NCI-H2081 treated with DMSO at 0.1 percent for 48 hours (cell line): ENCODE measurements around the gene PPHLN1.

Source experiments
- DNase-seq: peaks from one replicate; lab custom pipeline; 2025; lab: John Stamatoyannopoulos, UW

PPHLN1 gene

DNA sequence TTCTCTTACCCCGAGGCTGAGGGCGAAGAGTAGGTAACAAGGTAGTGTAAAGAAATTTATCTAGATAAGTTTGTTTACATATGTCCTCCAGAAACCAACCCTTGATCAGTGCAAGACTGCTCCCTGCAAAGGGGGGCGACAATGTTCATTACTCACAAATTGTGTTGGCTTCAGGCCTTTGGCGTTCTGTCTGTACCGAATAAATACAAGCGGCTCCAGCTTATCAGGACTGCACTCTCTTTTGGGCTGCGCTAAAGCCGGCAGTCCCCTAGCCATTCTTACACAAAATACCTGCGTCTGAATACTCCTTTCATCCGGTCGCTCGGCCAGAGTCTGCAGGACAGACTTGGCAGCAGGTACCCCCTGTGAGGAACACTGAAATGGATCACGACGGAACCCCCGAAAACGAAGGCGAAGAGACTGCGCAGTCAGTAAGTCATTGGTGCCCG is 116.4 kb downstream of the PPHLN1 start:
- no peak for DNase-seq

DNA sequence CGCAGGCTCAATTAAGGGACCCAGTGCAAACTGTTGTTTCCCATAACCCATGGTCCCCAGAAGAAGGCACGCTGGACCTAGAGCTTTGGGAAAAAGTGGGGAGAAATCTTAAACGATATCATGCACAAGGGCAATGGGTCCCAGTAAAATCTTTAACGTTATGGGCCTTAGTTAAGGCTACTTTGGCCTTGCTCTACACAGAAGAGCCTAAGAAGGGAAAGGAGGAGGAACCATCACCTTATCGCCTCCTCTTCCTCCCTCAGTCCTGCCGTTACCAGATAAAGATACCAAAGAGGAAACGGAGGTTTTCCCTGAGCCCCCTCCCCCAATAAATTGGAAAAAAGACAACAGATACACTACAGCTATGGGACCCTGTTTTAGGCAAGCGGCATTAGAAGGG is 116.9 kb downstream of the PPHLN1 start:
- DNase-seq, result no peak

DNA sequence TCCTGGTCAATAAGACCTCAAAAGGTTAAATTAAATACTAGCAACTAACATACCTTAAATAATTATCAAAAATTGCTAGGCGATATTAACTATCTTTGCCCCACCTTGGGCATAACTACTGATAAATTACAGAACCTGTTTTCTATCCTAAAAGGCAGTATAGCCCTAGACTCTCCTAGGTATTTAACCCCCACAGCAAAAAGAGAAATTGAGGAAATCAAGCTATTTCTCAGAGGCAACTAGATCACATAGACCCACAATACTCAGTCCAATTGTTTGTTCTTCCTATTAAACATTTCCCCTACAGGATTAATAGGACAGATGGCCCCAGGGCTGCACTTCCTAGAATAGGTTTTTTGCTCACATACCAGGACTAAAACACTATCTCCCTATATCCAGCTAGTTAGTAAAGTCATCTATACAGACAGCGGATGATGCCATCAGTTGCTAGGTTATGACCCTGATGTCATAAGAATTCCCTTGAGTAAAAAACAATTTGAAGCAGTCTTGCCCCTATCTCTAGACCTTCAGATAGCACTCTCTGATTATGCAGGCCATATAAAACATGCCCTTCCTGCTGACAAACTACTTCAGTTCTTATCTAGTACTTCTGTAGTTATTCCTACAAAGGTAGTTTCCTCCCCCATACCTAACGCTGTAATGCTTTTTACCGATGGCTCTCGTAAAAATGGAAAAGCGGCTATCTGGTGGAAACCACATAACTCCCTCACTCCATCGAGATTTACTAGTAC is 118.4 kb downstream of the PPHLN1 start:
- DNase-seq, result no peak

DNA sequence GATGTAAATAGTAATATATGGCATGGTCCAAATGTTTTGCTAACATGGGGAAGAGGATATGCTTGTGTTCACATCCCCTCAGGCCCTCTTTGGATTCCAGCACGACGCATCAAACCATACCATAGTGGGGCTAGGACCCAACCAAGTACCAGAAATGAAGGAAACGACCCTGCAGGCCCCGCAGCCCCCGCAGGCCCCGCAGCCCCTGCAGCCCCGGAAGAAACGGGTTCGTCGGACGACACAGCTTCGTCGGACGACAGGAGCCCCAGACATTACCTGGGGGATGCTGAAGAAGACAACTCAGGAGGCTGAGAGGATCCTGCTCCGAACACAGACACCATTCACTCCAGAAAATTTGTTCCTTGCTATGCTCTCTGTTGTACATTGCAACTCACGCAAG is 119.9 kb downstream of the PPHLN1 start:
- no peak for DNase-seq

DNA sequence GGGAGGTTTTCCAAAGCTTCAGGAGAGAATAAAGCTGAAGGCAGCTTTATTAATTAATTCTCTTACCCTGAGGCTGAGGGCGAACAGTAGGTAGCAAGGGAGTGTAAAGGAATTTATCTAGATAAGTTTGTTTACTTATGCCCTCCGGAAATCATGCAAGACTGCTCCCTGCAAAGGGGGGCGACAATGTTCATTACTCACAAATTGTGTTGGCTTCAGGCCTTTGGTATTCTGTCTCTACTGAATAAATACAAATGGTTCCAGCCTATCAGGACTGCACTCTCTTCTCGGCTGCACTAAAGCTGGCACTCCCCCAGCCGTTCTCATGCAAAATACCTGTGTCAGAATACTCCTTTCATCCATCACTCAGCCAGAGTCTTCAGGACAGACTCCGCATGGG is 120.8 kb downstream of the PPHLN1 start:
- no peak for DNase-seq

DNA sequence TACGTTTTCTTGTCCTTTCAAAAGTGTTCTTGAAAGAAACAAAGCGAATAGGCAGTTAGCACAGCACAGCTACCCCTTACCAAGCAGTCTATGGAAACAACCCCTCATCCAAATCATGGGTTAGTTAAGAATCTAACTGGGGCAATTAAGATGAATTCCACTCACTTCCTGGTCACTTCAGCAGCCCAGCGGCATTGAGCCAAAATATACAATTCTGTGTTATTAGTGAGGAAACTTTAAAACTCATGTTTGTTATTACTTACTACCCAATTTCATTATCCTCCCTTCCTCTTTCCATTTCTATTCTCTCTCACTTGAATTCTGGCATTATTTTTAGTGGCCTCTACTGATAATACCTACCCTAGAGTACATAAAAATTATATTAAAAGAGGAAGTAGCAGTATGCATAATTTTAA is 121.4 kb downstream of the PPHLN1 start:
- no peak for DNase-seq

DNA sequence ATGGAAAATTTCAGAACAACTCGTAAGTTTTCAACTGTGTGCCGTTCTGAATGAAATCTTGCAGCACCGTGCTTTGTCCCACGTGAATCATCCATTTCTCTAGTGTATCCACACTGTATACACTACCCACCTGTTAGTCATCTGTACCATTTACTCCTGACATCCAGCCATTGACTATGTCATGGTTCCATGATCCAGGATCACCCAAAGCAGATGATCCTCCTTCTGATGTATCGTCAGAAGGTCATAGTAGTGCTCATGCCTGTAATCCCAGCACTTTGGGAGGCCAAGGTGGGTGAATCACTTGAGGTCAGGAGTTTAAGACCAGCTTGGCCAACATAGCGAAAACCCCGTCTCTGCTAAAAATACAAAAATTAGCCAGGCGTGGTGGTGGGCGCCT is 122.9 kb downstream of the PPHLN1 start:
- DNase-seq, result no peak

DNA sequence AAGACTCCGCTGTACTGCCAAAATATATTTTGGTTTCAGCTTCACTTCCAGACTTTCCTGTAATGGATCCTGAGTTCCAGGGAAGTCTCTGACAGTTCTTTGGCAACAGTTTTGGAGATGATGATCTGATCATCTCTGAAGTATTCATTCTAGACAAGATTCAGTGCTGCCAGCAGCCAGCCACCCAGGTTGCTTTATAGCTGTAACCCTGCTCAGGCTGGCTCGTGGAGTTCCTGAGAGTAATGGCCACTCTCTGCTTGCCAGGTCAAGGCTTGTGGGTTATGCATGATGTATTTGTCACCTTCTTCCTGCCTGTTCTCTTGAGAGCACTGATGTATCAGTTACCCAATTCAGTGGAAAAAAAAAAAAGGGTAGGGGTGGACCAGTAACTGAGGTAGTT is 124.3 kb downstream of the PPHLN1 start:
- DNase-seq, result no peak

DNA sequence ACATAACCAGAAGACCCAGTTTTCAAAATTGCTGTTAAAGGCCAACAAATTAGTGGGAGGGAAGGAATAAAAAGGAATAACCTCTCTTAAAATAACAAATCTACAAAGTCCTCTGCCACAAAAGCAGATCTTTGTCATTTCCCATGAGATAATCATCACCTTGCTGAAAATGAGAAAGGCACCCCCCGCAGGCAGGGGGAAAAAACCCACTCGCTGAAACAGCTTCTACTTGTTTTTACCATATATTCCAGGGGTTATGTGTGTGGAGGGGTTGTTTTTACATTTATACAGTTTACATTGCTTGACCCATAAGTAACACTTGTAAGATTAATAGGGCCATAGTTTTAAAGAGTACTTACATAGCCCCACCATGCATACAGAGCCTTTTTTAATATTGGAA is 132.6 kb downstream of the PPHLN1 start:
- DNase-seq, result no peak

DNA sequence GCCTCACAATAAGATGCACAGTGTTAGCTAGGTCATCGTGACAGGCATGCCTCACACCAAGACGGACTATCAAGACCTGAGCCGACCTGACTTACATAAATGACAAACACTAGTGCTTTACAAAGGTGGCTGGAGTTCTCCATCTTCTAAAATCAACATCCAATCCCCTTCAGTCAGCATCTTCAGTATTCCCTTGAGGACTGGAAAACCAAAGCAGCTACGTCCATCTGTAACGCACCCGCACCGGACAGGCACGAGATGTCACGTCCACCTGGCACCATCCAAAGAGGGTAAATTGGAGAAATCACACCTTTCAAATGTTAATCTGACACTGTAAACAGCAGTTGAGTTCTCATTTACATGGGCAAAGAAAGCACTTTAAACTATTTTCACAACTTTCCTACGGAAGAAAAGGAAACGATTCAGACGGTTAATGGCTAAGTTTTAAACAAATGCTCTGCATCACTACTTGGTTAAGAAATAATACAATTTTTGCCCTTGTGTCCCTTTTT is 133.4 kb downstream of the PPHLN1 start:
- no peak for DNase-seq

DNA sequence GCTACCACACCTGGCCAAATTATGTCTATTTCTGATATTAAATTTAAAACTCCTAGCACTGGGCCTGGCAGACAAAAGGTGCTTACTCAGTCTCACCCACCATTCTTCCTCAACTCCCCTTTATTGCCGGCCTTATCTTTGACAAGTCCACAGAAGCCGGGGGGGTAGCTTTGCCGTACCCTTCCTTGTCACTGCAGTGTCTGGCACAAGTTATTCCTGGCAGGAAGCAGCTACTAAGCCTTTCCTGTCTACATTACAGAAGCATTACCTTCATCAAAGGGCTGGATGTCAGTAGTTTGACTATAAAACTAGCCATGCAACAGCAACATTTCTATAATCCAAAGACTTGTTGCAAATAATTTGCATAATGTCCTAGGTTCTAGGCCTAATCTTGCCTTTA is 136.5 kb downstream of the PPHLN1 start:
- no peak for DNase-seq

DNA sequence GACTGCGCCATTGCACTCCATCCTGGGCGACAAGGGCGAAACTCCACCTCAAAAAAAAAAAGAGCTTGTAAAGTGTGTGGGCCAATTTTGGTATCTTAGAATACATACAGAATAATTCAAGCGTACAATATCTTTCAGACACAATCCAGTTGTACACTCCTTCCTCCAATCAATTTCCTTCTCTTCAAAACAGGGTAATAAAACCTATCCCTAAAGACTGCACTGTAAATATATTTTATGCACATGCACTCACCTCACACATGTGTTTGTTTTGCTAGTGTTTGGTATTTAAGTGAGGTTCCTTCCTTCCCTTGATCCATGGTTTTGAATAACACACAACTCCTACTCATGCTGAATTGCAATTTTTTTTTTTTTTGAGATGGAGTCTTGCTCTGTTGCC is 137.7 kb downstream of the PPHLN1 start:
- no peak for DNase-seq

DNA sequence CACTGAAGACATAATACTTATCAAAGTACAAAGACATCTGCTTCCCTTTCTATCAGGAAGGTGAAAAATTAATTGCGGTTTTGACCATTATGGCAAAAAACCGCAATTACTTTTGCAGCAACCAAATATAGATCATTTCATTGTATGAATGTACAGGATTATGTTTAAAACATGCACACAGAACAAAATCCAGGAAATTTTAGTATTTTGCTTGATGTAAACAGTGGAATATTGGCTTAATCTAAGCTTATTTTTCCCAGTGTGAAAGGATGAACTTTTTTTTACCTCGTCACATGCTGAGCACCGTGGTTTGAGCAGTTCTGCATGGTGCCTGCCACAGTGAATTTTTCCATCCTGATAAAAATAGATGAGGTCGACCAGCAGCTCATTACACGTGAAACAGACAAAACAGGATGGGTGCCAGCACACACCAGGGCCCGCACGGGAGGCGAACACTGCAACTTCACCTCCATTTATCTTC is 142.4 kb downstream of the PPHLN1 start:
- DNase-seq, result no peak

DNA sequence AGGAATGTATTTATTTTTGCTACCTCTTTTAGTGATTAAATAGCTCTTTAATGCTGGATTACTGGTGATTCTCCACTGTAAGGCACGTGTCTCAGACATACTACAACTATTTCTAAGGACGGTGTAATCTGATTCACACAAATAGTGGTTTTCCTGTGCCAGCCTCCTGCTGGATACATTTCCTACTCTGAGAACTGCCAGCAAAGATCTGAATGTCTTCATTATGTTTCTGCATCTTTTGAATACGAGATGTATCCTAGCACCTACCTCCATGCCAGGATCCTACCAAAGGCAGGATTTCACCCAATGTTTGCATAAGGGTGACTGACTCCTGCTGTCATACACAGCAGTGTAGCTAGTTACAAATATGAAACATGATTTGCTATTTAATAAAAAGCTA is 143.0 kb downstream of the PPHLN1 start:
- no peak for DNase-seq

DNA sequence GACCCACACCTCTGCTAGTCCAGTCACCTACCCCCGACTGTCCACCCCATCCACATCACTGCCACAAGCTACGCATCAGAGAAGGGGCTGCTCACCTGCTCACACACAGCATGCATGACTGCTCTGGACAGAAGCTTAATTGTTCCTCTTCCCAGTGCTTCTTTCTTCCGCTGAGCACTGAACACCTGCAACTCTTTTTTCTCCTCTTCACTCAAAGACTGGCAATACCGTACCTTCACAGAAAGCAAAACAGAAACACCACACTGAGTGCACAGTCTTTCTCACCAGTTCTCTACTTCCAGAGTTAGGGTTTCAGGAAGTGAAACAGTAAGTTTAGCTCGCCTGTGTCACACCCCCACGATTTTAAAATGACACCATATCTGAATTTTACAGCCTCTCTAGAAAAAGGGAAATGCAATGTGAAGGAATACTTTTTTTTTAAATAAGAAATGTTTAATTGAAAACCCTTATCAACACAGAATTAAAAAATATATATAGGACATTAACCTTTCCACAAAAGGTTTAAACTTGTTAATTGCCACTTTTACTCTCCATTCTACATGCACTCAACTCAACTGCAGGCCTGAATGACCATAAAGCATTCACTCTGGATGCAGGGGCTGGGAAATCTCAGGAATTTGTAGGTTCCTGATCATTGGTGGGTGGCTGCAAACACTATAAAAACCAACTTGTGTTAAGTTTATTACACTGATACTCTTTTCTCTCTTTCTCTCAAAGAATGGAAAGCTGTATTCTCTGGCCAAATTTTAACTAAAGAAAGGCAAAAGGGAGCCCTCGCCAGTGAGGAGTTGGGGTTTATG is 143.6 kb downstream of the PPHLN1 start:
- DNase-seq, result no peak

DNA sequence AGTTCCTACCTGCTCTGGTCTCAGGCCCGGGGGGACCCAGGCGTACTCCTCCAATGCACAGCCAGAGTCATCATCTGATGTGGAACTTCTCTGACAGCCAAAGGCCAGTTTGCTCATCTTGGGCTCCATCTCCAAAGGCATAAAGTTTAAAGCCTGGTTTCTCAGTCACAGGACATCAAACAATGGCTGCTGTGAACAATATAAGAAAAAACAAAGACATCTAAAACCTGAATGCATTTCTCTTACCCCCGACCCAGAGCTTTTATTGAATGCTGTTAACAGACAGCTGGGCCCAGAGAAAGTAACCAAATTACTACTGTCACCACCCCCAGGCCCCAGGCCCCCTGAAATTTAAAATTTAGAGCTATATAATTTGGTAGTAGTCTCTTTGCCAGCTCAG is 146.4 kb downstream of the PPHLN1 start:
- DNase-seq, result no peak

DNA sequence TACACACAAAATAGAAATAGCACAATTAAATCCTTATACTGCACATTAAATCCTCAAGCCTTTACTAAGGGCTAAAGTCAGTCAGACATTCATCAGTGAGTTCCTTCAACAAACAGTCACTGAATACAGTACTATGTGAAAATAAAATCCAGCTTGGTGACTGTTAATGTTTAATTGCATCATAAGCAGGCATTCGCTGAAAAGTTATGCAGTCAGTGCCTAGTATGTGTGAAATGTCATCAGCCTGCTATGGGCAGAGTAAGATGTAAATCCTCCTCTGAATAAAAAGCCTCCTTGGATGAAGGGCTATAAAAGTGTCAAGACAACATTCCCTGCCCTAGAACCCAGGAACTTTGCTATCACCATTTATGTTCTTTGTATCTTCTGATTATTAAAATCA is 147.2 kb downstream of the PPHLN1 start:
- no peak for DNase-seq

DNA sequence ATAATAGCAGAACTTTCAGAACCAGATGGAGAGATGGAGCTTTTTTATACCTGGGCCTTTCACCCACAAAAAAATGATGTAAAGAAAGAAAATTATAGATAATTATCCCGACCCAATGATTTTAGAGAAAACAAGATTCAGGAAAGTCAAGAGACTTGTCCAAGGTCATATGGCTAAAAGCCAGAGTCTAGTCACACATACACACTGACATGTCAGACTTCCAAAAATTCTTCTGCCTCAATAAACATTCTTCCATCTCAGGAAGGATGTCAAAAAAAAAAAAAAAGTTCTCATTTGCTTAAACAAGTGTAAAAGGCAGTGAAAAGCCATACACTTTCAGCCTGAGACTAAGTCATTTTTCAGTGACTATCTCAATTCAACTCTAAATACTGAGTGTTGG is 147.6 kb downstream of the PPHLN1 start:
- DNase-seq, result no peak

DNA sequence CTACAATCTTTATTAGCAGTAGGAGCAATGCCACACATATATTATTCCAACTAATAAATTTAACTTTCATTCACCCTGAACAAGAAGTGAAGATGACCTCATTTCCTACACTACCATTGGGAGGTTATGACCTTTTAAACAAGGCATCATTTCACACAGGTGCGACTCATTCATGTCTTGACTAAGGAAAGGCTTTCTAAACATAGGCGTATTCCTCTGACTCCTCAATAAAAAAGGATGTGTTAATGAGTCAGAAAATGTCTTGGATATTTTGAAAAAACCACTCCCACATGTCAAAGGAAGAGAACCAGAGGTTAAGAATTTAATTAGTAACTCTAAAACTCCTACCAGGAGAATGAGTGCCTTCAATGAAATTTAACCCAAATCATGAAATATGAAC is 148.4 kb downstream of the PPHLN1 start:
- no peak for DNase-seq

DNA sequence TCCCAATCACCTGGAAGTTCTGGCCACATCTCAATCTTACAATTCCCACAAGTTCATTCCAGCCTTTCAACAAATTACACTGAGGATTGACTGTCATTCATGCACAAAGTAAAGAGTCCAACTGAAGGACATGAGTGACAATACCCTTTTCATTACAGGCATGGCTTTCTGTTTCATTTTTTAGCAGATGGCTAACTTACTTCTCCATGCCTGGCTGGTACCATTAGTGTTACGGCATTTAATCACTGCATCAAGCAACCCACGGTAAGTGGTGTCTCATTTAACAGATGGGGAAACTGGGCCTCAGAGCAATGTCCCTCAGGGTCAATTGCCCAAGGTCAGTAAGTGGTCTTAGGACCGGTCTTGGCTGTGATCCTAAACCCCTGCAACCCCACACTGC is 149.1 kb downstream of the PPHLN1 start:
- no peak for DNase-seq

DNA sequence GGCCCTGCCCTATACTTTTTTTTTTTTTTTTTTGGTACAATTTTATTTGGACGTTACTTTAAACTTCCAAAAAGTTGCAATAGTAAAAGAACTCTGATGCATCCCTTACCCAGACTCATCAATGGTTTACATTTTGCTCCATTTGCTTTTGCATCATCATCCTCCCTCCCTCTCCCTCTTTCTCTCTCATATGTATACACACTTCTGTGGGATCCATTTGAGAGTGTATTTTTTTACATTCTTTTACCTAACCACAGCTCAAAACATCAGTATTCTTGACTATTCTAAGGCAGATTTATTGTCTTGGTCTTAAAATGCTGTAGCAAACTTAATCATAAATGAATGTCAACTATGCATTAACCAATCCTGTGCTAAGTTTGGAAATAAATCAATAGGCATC is 152.0 kb downstream of the PPHLN1 start:
- DNase-seq, result no peak

DNA sequence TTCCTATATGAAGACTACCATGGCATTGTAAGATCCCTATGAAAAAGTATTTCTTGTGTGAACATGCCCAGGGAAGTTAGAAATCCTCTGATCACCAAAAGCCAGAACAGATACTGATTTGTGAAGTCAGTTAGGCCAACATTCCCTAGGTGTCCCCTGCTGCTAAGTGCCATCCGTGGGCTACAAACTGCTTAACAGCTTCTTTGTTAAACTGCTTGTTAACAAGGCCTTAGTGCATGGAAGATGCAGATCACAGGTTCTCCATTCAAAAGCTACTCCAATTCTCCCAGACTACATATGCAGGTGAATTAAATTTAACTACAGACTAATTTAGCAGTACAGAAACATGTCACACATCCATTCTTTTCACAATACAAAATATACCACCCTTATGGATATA is 155.4 kb downstream of the PPHLN1 start:
- no peak for DNase-seq

DNA sequence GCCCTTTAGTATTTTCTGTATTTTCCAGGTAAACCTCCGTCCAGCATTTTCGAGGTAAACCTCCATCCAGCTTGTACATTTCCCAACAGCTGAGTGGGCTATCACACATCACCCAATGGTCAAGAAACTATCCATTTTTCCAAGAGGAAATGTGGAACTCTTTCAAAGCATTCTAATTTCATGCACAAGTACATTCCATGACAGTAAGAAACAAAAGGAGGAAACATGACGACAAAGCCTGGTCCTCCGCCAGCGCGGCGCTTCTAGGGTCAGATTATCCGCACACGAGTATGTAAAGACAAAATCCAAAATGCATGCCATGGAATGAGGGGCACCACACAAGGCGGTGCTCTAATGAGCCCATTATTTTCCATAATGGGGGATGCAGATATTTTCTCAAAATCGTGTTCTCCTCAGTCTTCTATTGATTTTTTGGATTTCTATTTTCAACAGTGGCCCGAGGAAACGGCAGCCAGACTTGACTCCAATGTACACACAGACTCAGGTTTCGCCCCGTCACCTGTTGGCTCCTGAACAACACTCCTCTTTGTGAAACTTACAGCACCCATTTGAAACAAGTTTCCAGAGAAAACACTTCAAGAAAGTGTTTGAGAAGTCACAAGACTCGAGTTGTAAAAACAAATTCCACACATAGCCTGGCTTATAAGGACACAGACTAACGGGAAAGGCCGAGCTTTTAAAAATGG is 156.2 kb downstream of the PPHLN1 start:
- no peak for DNase-seq
